Activated T-cell treated with anti-CD3 and anti-CD28 coated beads, Interleukin-2, amount 50 U/mL, for 72 hours (primary cell): ENCODE measurements around the gene PLD6. TPM values are rescaled to one million over a fixed set of nuclear protein-coding genes. Genes with fewer than 3 reads are reported as not detected.

Experiments
- ATAC-seq, 2 donors: fragments of 150-1000 bp; cut with Tn5 transposase; replicated peaks in 1 of 2; 2 replicates each; pipeline ENCODE4 v1.10.0; 2021; ENCODE audit warnings: moderate library complexity in 2 of 2, mild to moderate bottlenecking in 1 of 2
- DNase-seq, 2 donors: peaks; one replicate each; pipeline ENCODE4 v3.0.0; 2021 to 2022; ENCODE audit warnings: mixed read lengths in 1 of 2
- H3K27ac Mint-ChIP-seq: one replicate; pipeline ENCODE4 v1.8.0; 2022; ENCODE audit warnings: mild to moderate bottlenecking, moderate library complexity, mixed read lengths
- H3K27me3 Mint-ChIP-seq: one replicate; pipeline ENCODE4 v1.8.0; 2022; ENCODE audit warnings: low read depth, mixed read lengths
- H3K36me3 Mint-ChIP-seq, 2 donors: one replicate each; pipeline ENCODE4 v1.8.0; 2022; ENCODE audit warnings: mixed read lengths in 2 of 2, mild to moderate bottlenecking in 1 of 2; ENCODE audit not compliant: insufficient read depth in 2 of 2
- H3K4me1 Mint-ChIP-seq: one replicate; pipeline ENCODE4 v1.8.0; 2022; ENCODE audit warnings: low read depth, mixed read lengths
- H3K4me3 Mint-ChIP-seq, 2 donors: one replicate each; pipeline ENCODE4 v1.8.0; 2022; ENCODE audit warnings: mild to moderate bottlenecking in 2 of 2, mixed read lengths in 2 of 2, moderate library complexity in 2 of 2
- H3K9me3 Mint-ChIP-seq, 2 donors: one replicate each; pipeline ENCODE4 v1.8.0; 2022; ENCODE audit warnings: mixed read lengths in 2 of 2
- total RNA-seq, 2 donors: library from RNA; stranded (reverse); gene quantifications; one replicate each; pipeline ENCODE4 v1.2.3, GENCODE V29; 2022

PLD6 gene
- total RNA-seq, 2 donors from 2014 or later, result 6.8 to 8.0 TPM

GRCh38 chr17:17235212-17236174 lies 29.4 kb upstream of the PLD6 start:
- H3K4me1 Mint-ChIP-seq, result peaks cover 51% of the 10 kb centered on the region

DNA sequence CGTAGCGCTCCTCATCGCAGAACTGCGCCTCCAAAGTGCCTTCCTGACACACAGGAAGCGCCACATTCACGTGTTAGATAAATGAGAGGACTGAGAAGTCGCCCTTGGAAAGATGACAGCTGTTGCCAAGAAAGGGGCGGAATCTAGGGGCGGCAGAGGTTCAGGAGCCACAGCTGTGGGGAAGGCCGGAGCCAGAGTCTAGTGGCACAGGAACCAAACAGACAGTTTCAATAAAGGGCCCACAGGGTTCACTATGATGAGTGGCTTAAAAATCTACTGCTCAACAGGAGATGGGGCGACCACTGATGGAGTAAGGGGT lies 26.1 kb upstream of the PLD6 start:
- ATAC-seq (no peak), DNase-seq (no peak)
- Mint-ChIP-seq H3K27ac (no peak overlapping the region), H3K27me3 (no peaks in the 10 kb centered on the region), H3K36me3 (peaks cover 4% of the 10 kb centered on the region in 2 donors), H3K4me3 (no peak overlapping the region), H3K9me3 (no peaks in the 10 kb centered on the region), H3K4me1 (peaks cover 21% of the 10 kb centered on the region)

More at GRCh38 chr17:17235212-17236174, 29.4 kb upstream of the PLD6 start:
- H3K36me3 Mint-ChIP-seq, result peaks cover 0 to 5% of the 10 kb centered on the region in 2 donors
- no peaks in the 10 kb centered on the region for H3K9me3 Mint-ChIP-seq
- no peak for DNase-seq
- peak overlapping the region; percentile 96 to 99 for H3K4me3 Mint-ChIP-seq
- H3K27ac Mint-ChIP-seq, result peak overlapping the region; percentile 99
- no peaks in the 10 kb centered on the region for H3K27me3 Mint-ChIP-seq
- ATAC-seq, result no peak

GRCh38 chr17:17231621-17232302 lies 25.6 kb upstream of the PLD6 start:
- Mint-ChIP-seq H3K4me3 (no peak overlapping the region), H3K4me1 (peaks cover 21% of the 10 kb centered on the region), H3K27me3 (no peaks in the 10 kb centered on the region), H3K36me3 (peaks cover 4% of the 10 kb centered on the region in 2 donors), H3K27ac (no peak overlapping the region), H3K9me3 (no peaks in the 10 kb centered on the region)
- no peak for ATAC-seq
- no peak for DNase-seq

DNA sequence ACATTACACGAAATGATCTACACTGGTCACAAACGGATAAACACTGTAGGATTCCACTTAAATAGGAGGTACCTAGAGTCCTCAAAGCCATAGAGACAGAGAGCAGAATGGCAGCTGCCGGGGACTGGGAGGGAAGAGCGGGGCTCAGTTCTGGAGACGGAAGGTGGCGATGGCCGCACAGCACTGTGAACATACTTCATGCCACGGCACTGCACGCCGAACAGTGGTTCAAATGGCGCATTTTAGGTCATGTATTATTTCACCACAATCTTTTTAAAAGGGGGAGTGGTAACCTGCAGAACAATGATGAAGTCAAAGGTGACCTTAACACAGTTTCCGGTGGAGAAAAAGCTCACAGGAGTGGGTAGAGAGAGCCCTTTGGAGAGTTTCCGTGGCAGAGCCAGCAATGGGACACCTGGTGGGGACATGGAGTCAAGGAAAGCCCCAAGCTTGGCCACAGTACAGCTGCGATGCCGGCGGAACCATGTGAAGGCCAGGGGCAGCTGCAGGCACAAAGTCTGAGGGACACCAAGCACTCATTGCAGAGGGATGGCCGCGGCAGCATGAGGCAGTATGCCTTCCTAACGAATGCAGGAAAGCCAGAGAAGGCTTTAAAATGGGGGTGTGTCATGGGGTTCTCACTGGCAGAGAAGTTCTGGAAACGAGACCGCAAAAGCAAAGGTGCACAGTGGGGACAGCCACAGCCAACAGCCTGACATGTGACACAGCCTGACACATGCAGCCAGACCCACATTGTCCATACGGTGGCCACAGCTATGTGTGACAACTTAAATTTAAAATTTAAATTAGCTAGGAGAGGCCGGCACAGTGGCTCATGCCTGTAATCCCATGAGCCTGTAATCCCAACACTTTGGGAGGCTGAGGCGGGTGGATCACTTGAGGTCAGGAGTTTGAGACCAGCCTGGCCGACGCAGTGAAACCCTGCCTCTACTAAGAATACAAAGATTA lies 23.6 kb upstream of the PLD6 start:
- Mint-ChIP-seq H3K36me3 (peaks cover 6 to 9% of the 10 kb centered on the region in 2 donors), H3K4me1 (peaks cover 2% of the 10 kb centered on the region), H3K4me3 (no peak overlapping the region), H3K27ac (no peak overlapping the region), H3K9me3 (no peaks in the 10 kb centered on the region), H3K27me3 (no peaks in the 10 kb centered on the region)
- ATAC-seq (no peak), DNase-seq (no peak)

- DNase-seq (no peak), ATAC-seq (no peak)
- Mint-ChIP-seq H3K27ac (no peak overlapping the region), H3K4me3 (no peak overlapping the region), H3K9me3 (no peaks in the 10 kb centered on the region), H3K4me1 (no peaks in the 10 kb centered on the region), H3K36me3 (peaks cover 7 to 13% of the 10 kb centered on the region in 2 donors), H3K27me3 (no peaks in the 10 kb centered on the region)
Observed at GRCh38 chr17:17228521-17229279, 22.6 kb upstream of the PLD6 start.

GRCh38 chr17:17227608-17228520 lies 21.7 kb upstream of the PLD6 start:
- Mint-ChIP-seq H3K27ac (no peak overlapping the region), H3K36me3 (peaks cover 8 to 13% of the 10 kb centered on the region in 2 donors), H3K4me1 (no peaks in the 10 kb centered on the region), H3K9me3 (no peaks in the 10 kb centered on the region), H3K27me3 (no peaks in the 10 kb centered on the region), H3K4me3 (no peak overlapping the region)
- ATAC-seq (no peak), DNase-seq (no peak)

DNA sequence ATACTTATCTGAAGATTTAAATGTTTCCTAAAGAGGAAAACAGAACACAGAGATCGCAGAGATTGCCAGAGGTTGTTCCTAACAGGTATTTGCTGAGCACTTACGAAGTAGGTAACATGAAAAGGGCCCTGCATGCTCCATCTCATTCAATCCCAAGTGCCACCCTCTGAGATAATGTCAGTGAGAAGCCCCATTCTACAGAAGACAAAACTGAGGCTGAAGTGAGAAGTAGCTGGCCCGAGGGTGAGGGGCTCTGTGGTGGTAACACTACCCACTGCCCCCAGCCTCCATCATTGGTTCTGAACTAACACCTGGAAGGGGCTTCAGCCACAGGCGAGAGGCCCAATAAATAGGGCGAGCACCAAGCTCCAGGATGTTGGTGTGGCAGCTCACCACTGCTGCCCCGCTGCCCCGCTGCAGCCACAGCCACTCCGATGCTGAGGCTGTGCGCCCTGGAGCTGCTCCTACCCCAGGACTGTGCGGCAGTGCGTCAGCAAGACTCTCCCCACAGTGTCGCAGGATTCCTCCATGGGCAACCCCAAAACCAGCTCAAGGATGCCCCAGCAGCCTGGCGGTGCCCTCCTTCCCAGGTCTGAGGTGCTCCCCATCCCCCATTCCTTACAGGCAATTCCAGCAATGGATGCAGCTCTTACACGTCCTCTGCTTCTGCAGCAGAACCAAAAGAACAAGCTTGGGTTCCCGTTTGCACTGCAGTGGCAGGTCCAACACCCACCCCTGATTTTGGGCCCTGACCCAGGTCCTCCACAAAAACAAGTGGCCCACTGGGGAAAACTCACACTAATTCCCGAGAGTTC lies 20.5 kb upstream of the PLD6 start:
- no peaks in the 10 kb centered on the region for H3K9me3 Mint-ChIP-seq
- DNase-seq, result no peak
- H3K27ac Mint-ChIP-seq, result no peak overlapping the region
- peaks cover 10 to 13% of the 10 kb centered on the region in 2 donors for H3K36me3 Mint-ChIP-seq
- no peaks in the 10 kb centered on the region for H3K4me1 Mint-ChIP-seq
- H3K4me3 Mint-ChIP-seq, result no peak overlapping the region
- H3K27me3 Mint-ChIP-seq, result no peaks in the 10 kb centered on the region
- ATAC-seq, result no peak

DNA sequence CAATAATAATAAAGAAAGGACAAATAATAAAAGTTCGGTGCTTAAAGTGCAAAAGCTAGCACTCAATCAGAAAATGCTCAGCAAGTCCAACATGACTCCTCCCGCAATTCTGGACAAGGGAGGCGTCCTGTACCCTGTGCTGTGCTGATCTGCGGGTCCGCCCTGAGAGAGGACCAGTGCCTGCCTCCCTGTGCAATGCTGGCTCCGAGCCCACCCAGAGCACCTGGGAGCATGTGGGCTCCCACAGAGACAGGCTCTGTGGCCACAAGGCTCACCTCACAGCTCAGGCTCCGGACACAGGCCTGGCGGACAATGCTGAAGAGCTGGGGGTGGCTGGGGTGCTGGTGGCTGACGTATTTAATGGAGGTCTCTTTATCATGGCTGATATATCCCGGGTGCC lies 19.8 kb upstream of the PLD6 start:
- DNase-seq (no peak), ATAC-seq (no peak)
- H3K27ac Mint-ChIP-seq, result no peak overlapping the region
- no peaks in the 10 kb centered on the region for H3K4me1 Mint-ChIP-seq
- no peak overlapping the region for H3K4me3 Mint-ChIP-seq
- H3K36me3 Mint-ChIP-seq, result peaks cover 10 to 16% of the 10 kb centered on the region in 2 donors
- H3K9me3 Mint-ChIP-seq, result no peaks in the 10 kb centered on the region
- H3K27me3 Mint-ChIP-seq, result no peaks in the 10 kb centered on the region

- no peaks in the 10 kb centered on the region for H3K4me1 Mint-ChIP-seq
- H3K9me3 Mint-ChIP-seq, result no peaks in the 10 kb centered on the region
- ATAC-seq (no peak), DNase-seq (no peak)
- no peak overlapping the region for H3K4me3 Mint-ChIP-seq
- peaks cover 10 to 14% of the 10 kb centered on the region in 2 donors for H3K36me3 Mint-ChIP-seq
- H3K27ac Mint-ChIP-seq, result no peak overlapping the region
- H3K27me3 Mint-ChIP-seq, result no peaks in the 10 kb centered on the region
Observed at GRCh38 chr17:17224137-17224536, 18.0 kb upstream of the PLD6 start.

- Mint-ChIP-seq H3K4me3 (no peak overlapping the region), H3K9me3 (no peaks in the 10 kb centered on the region), H3K36me3 (peaks cover 10 to 13% of the 10 kb centered on the region in 2 donors), H3K27me3 (no peaks in the 10 kb centered on the region), H3K27ac (peak overlapping the region; percentile 28), H3K4me1 (no peaks in the 10 kb centered on the region)
- DNase-seq (no peak), ATAC-seq (no peak)
Observed at GRCh38 chr17:17223736-17224135, 17.6 kb upstream of the PLD6 start.

- no peak for DNase-seq
- no peak for ATAC-seq
- Mint-ChIP-seq H3K27ac (no peak overlapping the region), H3K4me1 (no peaks in the 10 kb centered on the region), H3K36me3 (peaks cover 10 to 23% of the 10 kb centered on the region in 2 donors), H3K4me3 (no peak overlapping the region), H3K9me3 (no peaks in the 10 kb centered on the region), H3K27me3 (no peaks in the 10 kb centered on the region)
Observed at GRCh38 chr17:17221329-17221728, 15.2 kb upstream of the PLD6 start.
